Measurements from ENCODE around the gene ACTR1A. TPM values are rescaled to one million over a fixed set of nuclear protein-coding genes. Genes with fewer than 3 reads are reported as not detected.
"Not testable (repeated sequence)": the region's sequence is repeated elsewhere in the genome, so short reads cannot be mapped to it uniquely, and the experiment has no call there.

The ACTR1A gene
- polyA plus RNA-seq, 1 donor, result 81.0 TPM

DNA sequence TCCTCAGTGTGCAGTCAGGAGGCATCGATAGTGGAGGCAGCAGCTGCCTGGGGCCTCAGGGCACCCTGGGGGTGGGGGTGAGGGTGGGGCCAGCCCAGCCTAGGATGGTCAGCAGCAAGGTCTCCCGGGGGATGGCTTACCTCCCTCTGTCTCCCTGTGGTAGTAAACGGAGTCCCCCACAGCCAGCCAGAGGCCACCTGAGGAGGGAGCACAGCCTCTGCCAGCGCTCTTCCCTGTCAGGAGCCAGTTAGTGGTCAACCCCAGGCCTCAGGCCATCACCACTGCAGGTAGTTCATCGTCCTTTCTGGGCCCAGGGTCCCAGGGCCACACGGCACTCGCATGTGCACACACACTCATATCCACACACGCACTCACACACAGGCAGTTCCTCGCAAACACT, 22.1 kb downstream of the ACTR1A start:
- DNase-seq, result no peak

DNA sequence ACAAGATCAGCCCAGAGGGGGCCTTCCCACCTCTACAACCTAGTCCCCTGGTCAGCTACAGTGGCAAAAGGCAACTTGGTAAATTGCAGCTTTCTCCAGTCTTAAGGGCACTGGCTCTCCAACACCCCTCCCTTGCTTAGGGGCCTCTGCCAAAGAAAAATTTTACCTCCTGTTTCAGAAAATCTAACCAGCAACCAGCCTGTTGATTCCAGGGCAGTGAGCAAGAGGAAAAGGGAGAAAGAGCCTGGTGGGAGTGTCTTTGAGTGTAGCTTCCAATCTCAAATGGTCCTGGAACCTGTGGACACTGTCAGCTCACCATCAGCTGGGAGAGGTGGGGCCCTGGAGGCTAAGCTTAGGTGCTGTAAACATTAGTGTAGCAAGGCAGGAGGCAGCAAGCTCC, 22.9 kb downstream of the ACTR1A start:
- DNase-seq, result no peak

DNA sequence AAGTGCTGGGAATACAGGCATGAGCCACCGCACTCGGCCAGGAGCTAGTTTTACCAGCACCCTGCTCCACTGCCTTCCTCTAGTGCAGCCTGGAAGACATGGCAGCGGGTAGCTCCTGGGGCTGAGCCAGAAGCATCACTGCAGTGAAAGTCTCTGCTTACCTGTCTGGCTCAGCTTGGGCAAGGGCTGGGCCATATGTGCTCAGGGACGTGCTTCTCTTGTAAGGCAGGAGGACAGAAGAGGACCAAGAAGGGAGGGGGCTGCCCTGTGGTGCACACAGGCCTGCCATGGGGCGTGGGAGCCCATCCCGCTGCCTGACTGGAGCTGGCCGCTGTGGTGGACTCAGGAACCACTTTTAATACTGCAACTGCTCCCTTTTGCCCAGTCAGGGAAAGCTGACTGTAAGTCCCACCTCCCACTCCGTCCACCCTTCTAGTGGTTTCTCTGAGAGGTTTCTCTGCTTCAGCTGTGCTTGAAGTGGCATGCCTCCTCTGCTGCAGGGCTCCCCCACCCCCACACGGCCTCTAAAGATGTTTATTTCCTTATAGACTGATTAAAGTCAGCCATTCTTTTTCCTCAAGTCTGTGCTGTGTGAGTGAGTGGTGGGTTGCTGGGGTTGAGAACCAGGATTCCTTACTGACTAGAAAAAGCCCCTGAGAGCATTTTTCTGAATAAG, 25.9 kb downstream of the ACTR1A start:
- no peak for DNase-seq

DNA sequence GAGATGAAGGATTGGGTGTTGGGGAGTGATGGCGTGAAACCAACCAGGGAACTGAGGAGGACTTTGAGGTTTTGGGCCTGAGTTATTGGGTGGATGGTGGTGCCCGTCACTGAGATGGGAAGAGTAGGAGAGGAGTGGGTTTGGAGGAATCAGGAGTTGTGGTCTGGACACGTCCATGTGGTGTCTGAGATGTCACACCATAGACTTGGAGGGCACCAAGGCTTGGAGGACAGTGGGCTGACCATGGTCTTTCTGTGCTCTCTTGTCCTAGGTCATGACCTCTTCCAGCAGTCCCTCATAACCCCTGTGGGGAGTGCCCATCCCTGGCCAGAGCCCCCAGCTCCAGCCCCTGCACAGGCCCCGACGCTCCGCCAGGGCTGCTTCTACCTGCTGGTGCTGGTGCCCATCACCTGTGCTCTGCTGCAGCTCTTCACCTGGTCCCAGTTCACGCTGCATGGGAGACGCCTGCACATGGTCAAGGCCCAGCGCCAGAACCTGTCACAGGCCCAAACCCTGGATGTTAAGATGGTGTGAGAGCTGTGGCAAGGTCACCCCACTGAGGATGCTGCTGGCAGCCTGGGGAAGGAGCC, 27.0 kb downstream of the ACTR1A start:
- DNase-seq, result no peak

DNA sequence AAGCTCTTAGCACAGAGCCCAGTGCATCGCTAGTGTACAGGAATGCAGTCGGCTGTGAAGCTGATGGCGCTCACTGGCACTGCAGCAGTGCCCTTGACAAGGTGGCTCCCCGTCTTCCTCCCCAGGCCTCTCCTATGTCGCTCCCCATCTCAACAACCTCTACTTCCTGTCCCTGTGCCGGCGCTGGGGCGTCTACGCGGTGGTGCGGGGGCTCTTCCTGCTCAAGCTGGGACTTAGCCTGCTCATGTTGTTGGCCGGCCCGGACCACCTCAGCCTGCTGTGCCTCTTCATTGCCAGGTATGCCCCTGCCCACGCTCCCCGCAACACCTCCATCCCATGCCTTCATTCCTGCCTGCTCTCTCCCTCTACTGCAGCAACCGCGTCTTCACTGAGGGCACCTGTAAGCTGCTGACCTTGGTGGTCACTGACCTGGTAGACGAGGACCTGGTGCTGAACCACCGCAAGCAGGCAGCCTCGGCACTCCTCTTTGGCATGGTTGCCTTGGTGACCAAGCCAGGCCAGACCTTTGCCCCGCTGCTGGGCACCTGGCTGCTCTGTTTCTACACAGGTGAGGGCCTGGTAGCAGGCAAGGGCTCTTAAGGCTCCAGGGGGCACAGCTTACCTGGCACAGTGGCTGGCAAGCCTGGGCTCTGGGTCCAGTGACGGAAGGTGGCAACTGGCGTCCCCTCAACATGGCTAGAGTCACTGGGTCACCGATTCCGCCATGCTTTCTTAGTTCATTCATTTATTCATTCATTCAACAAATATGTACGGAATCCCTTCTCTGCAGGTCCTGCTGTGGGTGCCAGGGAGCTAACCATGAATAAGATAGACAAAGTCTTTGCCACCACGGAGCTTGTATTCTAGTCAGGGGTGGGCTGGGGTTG, 28.8 kb downstream of the ACTR1A start:
- no peak for DNase-seq

DNA sequence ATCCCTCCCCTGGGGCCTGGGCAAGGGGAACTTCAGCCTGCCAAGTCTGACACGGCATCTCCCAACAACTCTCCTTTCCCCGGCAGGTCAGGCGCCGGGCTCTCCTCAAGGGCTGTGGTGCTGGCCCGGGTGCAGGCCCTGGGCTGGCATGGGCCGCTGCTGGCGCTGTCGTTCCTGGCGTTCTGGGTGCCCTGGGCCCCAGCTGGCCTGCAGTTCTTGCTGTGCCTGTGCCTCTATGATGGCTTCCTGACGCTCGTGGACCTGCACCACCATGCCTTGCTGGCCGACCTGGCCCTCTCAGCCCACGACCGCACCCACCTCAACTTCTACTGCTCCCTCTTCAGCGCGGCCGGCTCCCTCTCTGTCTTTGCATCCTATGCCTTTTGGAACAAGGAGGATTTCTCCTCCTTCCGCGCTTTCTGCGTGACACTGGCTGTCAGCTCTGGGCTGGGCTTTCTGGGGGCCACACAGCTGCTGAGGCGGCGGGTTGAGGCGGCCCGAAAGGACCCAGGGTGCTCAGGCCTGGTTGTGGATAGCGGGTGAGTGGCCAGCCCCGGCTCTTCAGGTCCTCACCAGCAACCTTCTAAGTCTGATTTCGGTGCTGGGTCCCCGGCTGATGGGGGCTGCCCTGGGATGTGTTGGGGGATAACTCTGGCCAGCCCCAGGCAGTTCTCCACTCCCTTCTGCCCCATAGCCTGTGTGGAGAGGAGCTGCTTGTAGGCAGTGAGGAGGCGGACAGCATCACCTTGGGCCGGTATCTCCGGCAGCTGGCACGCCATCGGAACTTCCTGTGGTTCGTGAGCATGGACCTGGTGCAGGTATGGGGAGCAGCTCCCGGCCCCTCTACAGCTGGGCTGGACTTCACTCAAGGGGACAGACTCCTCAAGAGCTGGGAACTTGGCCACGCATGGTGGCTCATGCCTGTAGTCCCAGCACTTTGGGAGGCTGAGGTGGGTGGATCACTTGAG, 31.6 kb downstream of the ACTR1A start:
- DNase-seq, result no peak

DNA sequence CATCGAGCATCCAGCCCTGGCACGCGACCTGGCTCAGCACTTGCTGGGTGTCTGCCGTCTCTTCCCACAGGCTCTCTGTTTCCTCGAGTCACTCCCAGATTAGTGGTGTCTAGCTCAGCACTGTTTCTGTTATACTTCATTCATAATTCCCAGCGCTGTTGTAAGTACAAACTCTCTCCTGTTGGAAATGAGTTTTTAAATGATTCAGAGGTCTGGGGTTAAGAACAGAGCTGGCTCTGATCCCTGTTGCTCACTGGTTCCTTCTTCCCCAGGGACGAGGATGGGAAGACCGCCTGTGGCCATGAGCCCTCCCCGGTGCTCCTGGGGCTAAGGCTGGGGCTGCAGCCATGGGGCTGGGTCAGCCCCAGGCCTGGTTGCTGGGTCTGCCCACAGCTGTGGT, 33.8 kb downstream of the ACTR1A start:
- DNase-seq, result no peak

DNA sequence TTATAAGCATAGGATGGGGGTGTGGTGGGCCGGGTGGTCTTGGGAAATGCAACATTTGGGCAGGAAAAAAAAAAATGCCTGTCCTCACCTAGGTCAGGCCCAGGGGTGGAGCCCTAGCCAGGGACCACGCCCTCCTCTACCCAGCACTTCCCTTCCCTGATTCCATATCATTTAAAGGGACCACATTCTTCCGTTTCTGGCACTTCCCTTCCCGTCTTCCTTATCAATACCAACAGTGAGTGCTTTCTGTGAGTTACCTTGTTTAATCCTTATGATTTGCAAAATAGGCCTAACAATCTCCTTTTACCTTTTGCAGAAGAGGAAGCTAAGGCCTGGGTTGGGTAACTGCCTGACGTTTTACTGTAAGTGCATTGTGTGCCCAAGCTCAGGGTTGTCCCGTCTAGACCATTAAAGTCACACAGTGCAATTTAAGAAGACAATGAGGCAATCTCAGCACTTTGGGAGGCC, 34.5 kb downstream of the ACTR1A start:
- no peak for DNase-seq

DNA sequence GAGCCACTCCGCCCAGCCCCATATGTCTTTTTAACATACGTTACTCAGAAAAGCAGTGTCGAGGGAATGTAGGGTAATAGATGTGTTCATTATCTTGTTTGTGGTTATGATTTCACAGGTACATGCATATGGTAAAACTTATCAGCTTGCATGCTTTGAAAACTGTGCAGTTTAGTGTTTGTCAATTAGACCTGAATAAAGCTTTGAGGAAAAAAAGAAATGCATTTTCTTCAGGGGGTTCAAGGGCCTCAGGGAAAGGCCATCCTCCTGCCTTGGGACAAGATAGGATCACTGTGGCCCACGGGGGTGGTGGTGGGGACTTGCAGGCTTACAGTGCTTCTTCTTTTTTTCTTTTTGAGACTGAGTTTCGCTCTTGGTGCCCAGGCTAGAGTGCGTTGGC, 35.2 kb downstream of the ACTR1A start:
- no peak for DNase-seq

DNA sequence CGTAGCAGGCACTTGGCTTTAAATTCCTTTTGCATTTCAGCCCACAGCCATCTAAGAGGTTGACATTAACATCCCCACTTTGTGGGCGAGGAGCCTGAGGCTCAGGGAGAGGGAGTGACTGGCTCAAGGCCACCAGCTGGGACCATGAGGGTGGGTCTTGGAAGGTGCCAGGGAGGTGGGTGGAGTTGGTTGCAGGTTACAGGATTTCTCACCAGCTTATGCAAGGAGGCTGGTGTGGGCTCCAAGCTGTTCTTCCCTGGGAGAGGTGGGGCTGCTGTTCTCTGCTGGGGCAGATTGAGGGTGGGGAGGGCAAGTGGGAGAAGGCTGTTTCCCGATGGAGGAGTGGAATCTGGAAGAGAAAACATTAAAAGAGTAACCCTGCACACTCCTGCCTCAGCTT, 37.0 kb downstream of the ACTR1A start:
- DNase-seq, result no peak

DNA sequence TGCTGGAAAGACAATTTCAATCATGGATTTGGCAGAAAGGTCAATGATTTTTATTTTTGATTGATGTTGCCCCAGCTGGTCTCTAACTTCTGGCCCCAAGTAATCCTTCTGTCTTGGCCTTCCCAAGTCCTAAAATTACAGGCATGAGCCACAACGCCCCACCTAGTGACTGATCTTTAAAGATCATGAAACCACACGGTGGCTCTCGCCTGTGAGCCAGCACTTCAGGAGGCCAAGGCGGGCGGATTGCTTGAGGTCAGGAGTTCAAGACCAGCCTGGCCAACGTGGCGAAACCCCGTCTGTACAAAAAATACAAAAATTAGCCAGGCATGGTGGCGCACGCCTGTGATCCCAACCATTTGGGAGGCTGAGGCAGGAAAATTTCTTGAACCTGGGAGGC, 38.5 kb downstream of the ACTR1A start:
- no peak for DNase-seq

DNA sequence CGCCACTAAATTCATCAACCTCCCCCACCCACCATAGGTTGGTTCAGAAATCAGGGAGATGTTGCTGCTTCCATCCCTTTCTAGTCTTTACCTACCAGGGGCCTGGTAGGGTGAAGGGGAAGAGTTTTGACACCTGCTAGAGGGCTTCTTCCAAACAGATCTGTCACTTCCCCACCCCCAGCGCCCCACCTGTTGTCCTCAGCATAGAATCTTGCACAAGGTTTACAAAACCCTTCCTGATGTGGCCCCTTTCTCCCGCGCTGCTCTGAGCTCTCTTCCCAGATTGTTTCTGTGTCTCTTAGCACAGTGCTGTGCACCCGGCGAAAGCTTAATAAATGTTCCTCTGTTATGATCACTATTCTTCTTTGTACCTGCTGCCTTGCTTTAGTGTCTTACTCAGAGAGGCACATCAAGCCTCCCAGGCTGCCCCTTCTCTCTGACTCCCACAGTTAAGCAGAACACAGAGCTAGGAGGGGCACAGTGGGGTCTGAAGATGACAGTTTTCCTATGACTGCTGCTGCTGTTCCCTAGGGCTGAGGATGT, 39.9 kb downstream of the ACTR1A start:
- no peak for DNase-seq

DNA sequence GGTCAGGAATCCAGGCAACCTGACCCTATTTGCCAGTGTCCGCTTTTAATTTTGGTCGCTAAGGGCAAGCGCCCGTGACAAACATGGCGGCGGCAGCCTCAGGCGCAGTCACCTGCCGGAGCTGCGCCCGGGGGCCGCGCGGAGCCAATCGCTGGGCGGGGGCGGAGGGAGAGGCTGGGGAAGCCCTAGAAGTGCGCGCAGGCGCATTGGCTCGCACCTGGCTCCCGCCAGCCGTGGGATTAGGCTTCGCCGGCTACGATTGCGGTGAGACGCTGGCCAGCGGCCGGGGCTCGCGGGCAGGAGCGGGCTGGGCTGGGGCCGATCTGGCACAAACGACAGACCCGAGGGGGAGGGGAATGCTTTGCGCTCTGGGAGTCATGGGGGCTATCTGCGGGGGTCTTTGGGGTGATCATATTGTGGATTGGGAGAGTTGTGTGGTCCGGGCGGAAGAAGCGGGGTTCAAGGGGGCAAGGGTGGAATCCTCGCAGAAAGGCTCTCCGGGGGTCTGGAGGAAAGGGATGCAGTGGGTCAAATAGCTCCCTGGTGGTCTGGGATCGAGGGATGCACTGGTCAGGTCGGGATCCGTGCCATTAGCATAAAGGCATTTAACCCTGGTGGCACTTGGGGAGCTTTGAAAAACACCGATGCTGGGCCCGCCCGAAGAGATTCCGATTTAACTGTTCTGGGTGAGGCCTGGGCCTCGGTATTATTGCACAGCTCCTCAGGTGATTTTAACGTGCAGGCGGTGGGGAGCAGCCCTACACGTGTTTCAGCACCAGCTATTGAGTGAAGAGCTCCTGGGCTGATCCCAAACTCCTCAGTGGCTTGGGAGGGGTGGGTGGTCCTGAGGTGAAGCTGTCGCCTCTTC, 41.1 kb downstream of the ACTR1A start:
- peak; percentile 73 for DNase-seq

DNA sequence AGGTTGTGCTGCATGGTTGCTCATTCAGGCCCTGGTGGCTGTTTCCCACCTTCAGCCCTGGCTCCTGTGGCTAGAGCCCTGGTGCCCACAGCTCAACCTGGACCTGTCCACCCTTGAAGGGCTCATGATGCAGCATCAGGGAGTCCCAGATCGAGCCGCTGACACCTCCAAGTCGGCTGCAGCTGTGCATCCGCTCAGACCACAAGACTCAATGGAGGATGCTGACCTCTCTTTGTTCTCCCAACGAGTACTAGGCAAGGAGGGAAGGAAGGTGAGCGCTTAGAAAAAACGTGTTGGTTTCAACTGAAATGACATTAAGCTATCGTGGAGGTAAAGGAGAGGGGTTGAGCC, 41.7 kb downstream of the ACTR1A start:
- no peak for DNase-seq

DNA sequence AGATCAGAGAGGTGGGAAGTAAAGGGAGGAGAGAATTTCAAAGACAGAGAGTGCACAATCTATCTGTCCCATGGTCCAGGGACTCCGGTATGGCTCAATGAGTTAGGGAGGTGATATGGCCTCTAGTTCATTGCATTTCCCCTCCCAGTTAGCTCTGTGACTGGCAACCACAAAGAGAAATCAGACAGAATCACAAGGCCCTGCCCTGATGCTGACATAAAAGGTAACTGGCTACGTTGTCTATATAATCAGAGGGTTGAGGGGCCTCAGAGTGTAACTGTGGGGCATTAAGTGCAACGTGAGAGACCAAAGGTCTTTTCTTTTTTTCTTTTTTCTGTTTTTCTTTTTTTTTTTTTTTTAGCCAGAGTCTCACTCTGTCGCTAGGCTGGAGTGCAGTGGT, 43.9 kb downstream of the ACTR1A start:
- DNase-seq, result no peak

DNA sequence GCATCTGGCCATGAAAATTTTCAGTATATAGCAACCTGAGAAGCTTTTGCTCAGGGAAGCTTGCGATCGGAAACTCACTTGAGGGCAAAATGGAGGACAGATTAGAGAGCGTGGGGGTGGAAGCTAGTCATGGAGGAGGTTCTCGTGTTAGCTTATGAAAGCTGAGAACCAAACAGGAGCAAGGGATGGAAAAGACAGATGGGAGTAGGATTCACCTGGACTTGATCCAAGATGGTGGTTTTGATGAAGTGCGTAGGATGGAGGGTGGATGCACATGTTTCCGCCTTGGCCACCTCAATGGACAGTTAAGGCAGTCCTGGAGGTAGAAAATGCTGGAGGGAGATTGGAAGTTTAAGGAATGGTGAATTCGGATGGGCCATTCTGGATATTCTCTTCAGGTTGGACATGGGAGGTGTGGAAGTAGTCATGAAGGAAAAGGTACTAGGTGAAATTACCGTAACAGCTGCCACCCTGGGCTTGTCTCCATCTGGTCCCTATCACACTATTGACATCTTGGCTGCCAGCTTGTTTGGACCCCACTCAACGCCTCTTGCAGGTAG, 44.8 kb downstream of the ACTR1A start:
- no peak for DNase-seq

DNA sequence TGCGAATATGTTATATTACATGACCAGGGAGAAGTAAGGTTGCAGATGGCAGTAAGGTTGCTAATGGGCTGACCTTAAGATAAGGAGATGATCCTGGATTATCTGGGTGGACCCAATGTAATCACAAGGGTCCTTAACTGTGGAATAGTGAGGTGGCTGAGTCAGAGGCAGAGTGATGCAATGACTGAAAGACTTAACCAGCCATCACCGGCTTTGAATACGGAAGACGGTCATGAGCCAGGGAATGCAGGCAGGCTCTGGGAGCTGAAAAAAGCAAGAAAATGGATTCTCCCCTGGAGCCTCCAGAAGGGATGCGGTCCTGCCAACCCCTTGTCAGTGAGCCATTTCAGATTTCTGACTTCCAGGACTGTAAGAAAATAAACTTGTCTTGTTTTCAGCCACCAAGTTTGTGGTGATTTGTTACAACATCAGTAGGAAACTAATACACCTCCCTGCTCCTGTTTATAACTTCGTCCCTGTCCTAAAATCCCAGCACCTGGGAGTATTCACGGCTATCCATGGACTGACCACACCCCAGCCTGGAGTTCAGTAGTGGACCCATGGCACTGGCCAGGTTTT, 46.5 kb downstream of the ACTR1A start:
- no peak for DNase-seq

DNA sequence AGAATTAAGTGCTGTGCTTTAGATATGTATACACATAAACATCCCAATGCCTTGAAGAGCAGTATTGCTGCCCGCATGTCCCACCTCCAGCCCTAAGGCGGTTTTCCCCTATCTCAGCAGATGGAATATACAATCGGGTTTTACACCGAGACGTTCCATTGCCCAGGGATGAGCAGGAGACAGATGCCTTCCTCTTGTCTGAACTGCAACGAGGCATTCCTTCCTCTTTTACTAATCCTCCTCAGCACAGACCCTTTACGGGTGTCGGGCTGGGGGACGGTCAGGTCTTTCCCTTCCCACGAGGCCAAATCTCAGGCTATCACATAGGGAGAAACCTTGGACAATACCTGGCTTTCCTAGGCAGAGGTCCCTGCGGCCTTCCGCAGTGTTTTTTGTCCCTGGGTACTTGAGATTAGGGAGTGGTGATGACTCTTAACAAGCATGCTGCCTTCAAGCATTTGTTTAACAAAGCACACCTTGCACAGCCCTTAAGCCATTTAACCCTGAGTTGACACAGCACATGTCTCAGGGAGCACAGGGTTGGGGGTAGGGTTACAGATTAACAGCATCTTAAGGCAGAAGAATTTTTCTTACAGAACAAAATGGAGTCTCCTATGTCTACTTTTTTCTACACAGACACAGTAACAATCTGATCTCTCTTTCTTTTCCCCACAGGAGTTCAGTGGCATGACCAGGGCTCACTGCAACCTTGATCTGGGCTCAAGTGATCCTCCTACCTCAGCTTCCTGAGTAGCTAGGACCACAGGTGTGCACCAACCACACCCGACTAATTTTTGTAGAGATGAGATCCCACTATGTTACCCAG, 47.6 kb downstream of the ACTR1A start:
- DNase-seq, result not testable (repeated sequence)

DNA sequence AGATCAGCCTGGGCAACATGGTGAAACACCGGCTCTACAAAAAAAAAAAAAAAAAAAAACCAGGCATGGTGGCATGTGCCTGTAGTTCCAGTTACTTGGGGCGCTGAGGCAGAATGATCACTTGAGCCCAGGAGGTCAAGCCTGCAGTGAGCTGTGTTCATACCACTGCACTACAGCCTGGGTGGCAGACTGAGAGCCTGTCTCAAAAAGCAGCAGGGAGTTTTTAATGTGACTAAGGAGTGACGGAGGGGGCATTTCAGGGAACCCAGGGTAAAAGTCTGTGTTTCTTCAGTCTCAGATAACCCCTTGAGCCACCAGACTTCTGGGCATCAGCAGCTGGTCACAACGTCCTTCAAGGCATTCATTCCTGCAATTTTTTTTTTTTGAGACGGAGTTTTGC, 49.0 kb downstream of the ACTR1A start:
- DNase-seq, result no peak
